Measurements from ENCODE around the gene SCT. TPM values are rescaled to one million over a fixed set of nuclear protein-coding genes. Genes with fewer than 3 reads are reported as not detected.
"Not testable (repeated sequence)": the region's sequence is repeated elsewhere in the genome, so short reads cannot be mapped to it uniquely, and the experiment has no call there.

Gene SCT
- polyA plus RNA-seq: not detected

GRCh38 chr11:626475-627307, at the start of gene SCT:
SCT (minus strand) TSS chr11:627181; CDS start chr11:627143, 38 bp downstream.
- H3K27ac Mint-ChIP-seq: peak within 1 kb of the TSS in 1 of 3 donors; percentile 76
- H3K9me3 Mint-ChIP-seq: no peaks in the 10 kb centered on the region
- peaks cover 13 to 17% (median 14%) of the 10 kb centered on the region in 3 donors for H3K4me1 Mint-ChIP-seq
- peak within 1 kb of the TSS in 3 of 4 donors; percentile 25 to 57 (median 26) for H3K4me3 Mint-ChIP-seq
- peaks cover 27% of the 10 kb centered on the region for H3K27me3 Mint-ChIP-seq
- peaks cover 4% of the 10 kb centered on the region for H3K36me3 Mint-ChIP-seq

- no peak overlapping the region for H3K4me3 Mint-ChIP-seq
- H3K27me3 Mint-ChIP-seq: no peaks in the 10 kb centered on the region
- no peaks in the 10 kb centered on the region for H3K9me3 Mint-ChIP-seq
- peak overlapping the region in 1 of 3 donors; percentile 10 for H3K27ac Mint-ChIP-seq
- peaks cover 9% of the 10 kb centered on the region for H3K36me3 Mint-ChIP-seq
- H3K4me1 Mint-ChIP-seq: no peaks in the 10 kb centered on the region
These were observed 47.4 kb upstream of the SCT start for GRCh38 chr11:674406-674805.

- Mint-ChIP-seq H3K27ac (no peak overlapping the region), H3K4me1 (no peaks in the 10 kb centered on the region), H3K9me3 (no peaks in the 10 kb centered on the region), H3K36me3 (peaks cover 9% of the 10 kb centered on the region), H3K27me3 (no peaks in the 10 kb centered on the region), H3K4me3 (no peak overlapping the region)
These were observed 46.9 kb upstream of the SCT start for GRCh38 chr11:673866-674265.

- H3K27ac Mint-ChIP-seq: peak overlapping the region in 1 of 3 donors; percentile 51
- H3K36me3 Mint-ChIP-seq: peaks cover 2% of the 10 kb centered on the region
- no peak overlapping the region for H3K4me3 Mint-ChIP-seq
- no peaks in the 10 kb centered on the region for H3K27me3 Mint-ChIP-seq
- H3K9me3 Mint-ChIP-seq: no peaks in the 10 kb centered on the region
- peaks cover 0 to 3% (median 0%) of the 10 kb centered on the region in 3 donors for H3K4me1 Mint-ChIP-seq
These were observed 38.8 kb upstream of the SCT start for GRCh38 chr11:665704-666281.

- H3K9me3 Mint-ChIP-seq: no peaks in the 10 kb centered on the region
- peak overlapping the region in 1 of 3 donors; percentile 29 for H3K27ac Mint-ChIP-seq
- H3K36me3 Mint-ChIP-seq: peaks cover 2% of the 10 kb centered on the region
- no peak overlapping the region for H3K4me3 Mint-ChIP-seq
- no peaks in the 10 kb centered on the region for H3K27me3 Mint-ChIP-seq
- H3K4me1 Mint-ChIP-seq: peaks cover 0 to 3% (median under 1%) of the 10 kb centered on the region in 3 donors
These were observed 38.2 kb upstream of the SCT start for GRCh38 chr11:665062-665703.

GRCh38 chr11:662689-663274, 35.8 kb upstream of the SCT start:
- Mint-ChIP-seq H3K27ac (no peak overlapping the region), H3K36me3 (no peaks in the 10 kb centered on the region), H3K4me3 (no peak overlapping the region), H3K4me1 (peaks cover 5 to 6% (median 6%) of the 10 kb centered on the region in 3 donors), H3K27me3 (no peaks in the 10 kb centered on the region), H3K9me3 (no peaks in the 10 kb centered on the region)

GRCh38 chr11:660681-661444, 33.9 kb upstream of the SCT start:
- no peaks in the 10 kb centered on the region for H3K36me3 Mint-ChIP-seq
- no peak overlapping the region for H3K27ac Mint-ChIP-seq
- no peak overlapping the region for H3K4me3 Mint-ChIP-seq
- no peaks in the 10 kb centered on the region for H3K9me3 Mint-ChIP-seq
- H3K4me1 Mint-ChIP-seq: peaks cover 5 to 6% (median 6%) of the 10 kb centered on the region in 3 donors
- no peaks in the 10 kb centered on the region for H3K27me3 Mint-ChIP-seq

GRCh38 chr11:660281-660680, 33.3 kb upstream of the SCT start:
- Mint-ChIP-seq H3K4me1 (peaks cover 5 to 6% (median 6%) of the 10 kb centered on the region in 3 donors), H3K4me3 (peak overlapping the region in 2 of 4 donors; percentile 0 to 60)

GRCh38 chr11:659532-660085, 32.6 kb upstream of the SCT start:
- Mint-ChIP-seq H3K4me3 (peak overlapping the region in 1 of 4 donors; percentile 58), H3K4me1 (peaks cover 5 to 6% (median 6%) of the 10 kb centered on the region in 3 donors), H3K27ac (no peak overlapping the region), H3K27me3 (no peaks in the 10 kb centered on the region), H3K9me3 (no peaks in the 10 kb centered on the region), H3K36me3 (peaks cover 2% of the 10 kb centered on the region)

More at GRCh38 chr11:660281-660680, 33.3 kb upstream of the SCT start:
- no peaks in the 10 kb centered on the region for H3K36me3 Mint-ChIP-seq
- H3K27ac Mint-ChIP-seq: no peak overlapping the region
- H3K9me3 Mint-ChIP-seq: no peaks in the 10 kb centered on the region
- no peaks in the 10 kb centered on the region for H3K27me3 Mint-ChIP-seq

GRCh38 chr11:657691-658126, 30.7 kb upstream of the SCT start:
- no peaks in the 10 kb centered on the region for H3K27me3 Mint-ChIP-seq
- H3K4me1 Mint-ChIP-seq: peaks cover 5 to 6% (median 5%) of the 10 kb centered on the region in 3 donors
- no peak overlapping the region for H3K27ac Mint-ChIP-seq
- peaks cover 4% of the 10 kb centered on the region for H3K36me3 Mint-ChIP-seq
- H3K9me3 Mint-ChIP-seq: no peaks in the 10 kb centered on the region
- H3K4me3 Mint-ChIP-seq: no peak overlapping the region

GRCh38 chr11:656866-657265, 29.9 kb upstream of the SCT start:
- H3K27me3 Mint-ChIP-seq: no peaks in the 10 kb centered on the region
- peaks cover 3 to 6% (median 5%) of the 10 kb centered on the region in 3 donors for H3K4me1 Mint-ChIP-seq
- no peak overlapping the region for H3K27ac Mint-ChIP-seq
- no peak overlapping the region for H3K4me3 Mint-ChIP-seq
- H3K36me3 Mint-ChIP-seq: peaks cover 4% of the 10 kb centered on the region
- no peaks in the 10 kb centered on the region for H3K9me3 Mint-ChIP-seq

GRCh38 chr11:656426-656825, 29.4 kb upstream of the SCT start:
- Mint-ChIP-seq H3K27ac (no peak overlapping the region), H3K9me3 (no peaks in the 10 kb centered on the region), H3K27me3 (no peaks in the 10 kb centered on the region), H3K4me1 (peaks cover 3 to 6% (median 5%) of the 10 kb centered on the region in 3 donors), H3K4me3 (no peak overlapping the region), H3K36me3 (peaks cover 4% of the 10 kb centered on the region)

GRCh38 chr11:655036-655726, 28.2 kb upstream of the SCT start:
- Mint-ChIP-seq H3K4me1 (peaks cover 3 to 5% (median 5%) of the 10 kb centered on the region in 3 donors), H3K4me3 (no peak overlapping the region), H3K36me3 (peaks cover 4% of the 10 kb centered on the region), H3K9me3 (no peaks in the 10 kb centered on the region), H3K27me3 (no peaks in the 10 kb centered on the region), H3K27ac (no peak overlapping the region)

- not testable (repeated sequence) for H3K9me3 Mint-ChIP-seq, H3K36me3 Mint-ChIP-seq, H3K4me3 Mint-ChIP-seq, H3K4me1 Mint-ChIP-seq, H3K27ac Mint-ChIP-seq, H3K27me3 Mint-ChIP-seq
These were observed 27.5 kb upstream of the SCT start for GRCh38 chr11:654444-654843.
